ENCODE data around the gene TTBK1. TPM values are rescaled to one million over a fixed set of nuclear protein-coding genes. Genes with fewer than 3 reads are reported as not detected.

The TTBK1 gene
- total and polyA plus RNA-seq, 9 donors = 0.03 to 0.11 (median 0.06) TPM; not detected in 6

DNA sequence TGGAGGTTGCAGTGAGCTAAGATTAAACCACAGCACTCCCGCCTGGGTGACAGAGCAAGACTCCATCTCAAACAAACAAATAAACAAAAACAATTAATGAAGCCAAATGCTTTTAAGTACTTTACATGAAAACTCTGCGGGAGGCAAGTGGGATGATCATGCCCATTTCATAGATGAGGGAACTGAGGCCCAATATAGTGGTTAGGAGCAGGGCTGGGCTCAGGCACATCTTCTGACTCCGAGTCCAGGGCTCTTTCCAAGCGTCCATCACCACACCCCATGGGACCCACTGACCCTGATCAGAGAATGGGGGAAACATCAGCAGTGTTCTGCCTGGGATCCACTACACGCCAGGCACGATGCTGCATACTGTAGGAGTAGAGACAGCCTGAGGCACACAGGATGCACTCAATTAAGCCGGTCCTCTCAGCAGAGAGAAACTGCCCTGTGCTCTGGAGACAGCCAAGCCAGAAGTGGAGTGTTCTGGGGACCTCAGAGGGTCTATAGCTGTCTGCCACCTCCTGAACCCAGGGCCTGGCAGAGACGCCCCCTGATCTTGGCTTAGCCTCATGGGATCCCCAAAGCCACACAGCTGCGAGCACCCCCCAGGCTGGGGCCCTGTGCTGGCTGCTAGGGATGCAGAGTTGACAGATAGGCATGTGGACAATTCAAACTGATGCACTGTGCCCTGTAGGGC lies 13.5 kb downstream of the TTBK1 start:
- H3K4me3 ChIP-seq = no peak overlapping the region
- no peaks in the 10 kb centered on the region for H3K4me1 ChIP-seq (ENCODE audit: insufficient read depth)
- TF ChIP-seq POLR2A (IDR thresholded peaks at IDR 0.05) (no peak), EP300 (IDR thresholded peaks at IDR 0.05) (no peak)
- TF ChIP-seq, protein P1, sequence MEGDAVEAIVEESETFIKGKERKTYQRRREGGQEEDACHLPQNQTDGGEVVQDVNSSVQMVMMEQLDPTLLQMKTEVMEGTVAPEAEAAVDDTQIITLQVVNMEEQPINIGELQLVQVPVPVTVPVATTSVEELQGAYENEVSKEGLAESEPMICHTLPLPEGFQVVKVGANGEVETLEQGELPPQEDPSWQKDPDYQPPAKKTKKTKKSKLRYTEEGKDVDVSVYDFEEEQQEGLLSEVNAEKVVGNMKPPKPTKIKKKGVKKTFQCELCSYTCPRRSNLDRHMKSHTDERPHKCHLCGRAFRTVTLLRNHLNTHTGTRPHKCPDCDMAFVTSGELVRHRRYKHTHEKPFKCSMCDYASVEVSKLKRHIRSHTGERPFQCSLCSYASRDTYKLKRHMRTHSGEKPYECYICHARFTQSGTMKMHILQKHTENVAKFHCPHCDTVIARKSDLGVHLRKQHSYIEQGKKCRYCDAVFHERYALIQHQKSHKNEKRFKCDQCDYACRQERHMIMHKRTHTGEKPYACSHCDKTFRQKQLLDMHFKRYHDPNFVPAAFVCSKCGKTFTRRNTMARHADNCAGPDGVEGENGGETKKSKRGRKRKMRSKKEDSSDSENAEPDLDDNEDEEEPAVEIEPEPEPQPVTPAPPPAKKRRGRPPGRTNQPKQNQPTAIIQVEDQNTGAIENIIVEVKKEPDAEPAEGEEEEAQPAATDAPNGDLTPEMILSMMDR (IDR thresholded peaks at IDR 0.05) = no peak
- no peak for DNase-seq
- no peaks in the 10 kb centered on the region for H3K9me3 ChIP-seq
- WGBS, 3 donors = 70 to 84% (median 80%) methylated on average over 9 of the region's 9 CpGs
- H3K36me3 ChIP-seq = no peaks in the 10 kb centered on the region
- H3K27ac ChIP-seq = no peak overlapping the region
- intact Hi-C loops (cut with DNase I) = loop anchor here in 1 of 4 donors (10.0 kb wide), 1 partner anchor 78 kb away; no protein-coding TSS in a partner anchor
- no peaks in the 10 kb centered on the region for H3K27me3 ChIP-seq

- Histone ChIP-seq H3K27ac (no peak overlapping the region), H3K4me1 (ENCODE audit: insufficient read depth) (no peaks in the 10 kb centered on the region), H3K36me3 (no peaks in the 10 kb centered on the region), H3K9me3 (no peaks in the 10 kb centered on the region), H3K4me3 (no peak overlapping the region), H3K27me3 (no peaks in the 10 kb centered on the region)
- WGBS, 3 donors = 73 to 81% (median 76%) methylated on average over 12 of the region's 12 CpGs
- DNase-seq = no peak
- intact Hi-C loops (cut with DNase I) = loop anchor here in 1 of 4 donors (10.0 kb wide), 1 partner anchor 77 kb away; no protein-coding TSS in a partner anchor
- no peak for TF ChIP-seq EP300 (IDR thresholded peaks at IDR 0.05)
- no peak for TF ChIP-seq POLR2A (IDR thresholded peaks at IDR 0.05)
- TF ChIP-seq, protein P1 (IDR thresholded peaks at IDR 0.05) = no peak
These were observed 14.3 kb downstream of the TTBK1 start for GRCh38 chr6:43257367-43258145.

DNA sequence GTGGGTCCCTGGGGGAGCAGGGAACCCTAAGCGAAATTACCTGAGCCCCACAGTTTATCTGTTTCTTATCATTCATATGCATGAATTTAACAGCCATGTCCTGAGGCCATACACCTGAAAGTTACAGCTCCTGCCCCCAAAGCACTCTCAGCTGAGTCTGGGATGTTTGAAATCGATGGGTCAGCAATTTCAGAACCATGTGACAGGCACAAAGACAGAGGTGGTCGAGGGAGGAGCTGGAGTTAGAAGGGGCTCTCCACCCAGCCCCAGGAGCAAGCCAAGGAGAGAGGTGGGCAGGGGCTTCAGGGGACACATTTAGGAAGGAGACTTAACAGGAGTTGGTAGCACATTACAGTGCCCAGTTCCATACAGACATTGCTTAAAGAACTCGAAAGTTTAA lies 14.9 kb downstream of the TTBK1 start:
- Histone ChIP-seq H3K36me3 (no peaks in the 10 kb centered on the region), H3K4me1 (ENCODE audit: insufficient read depth) (no peaks in the 10 kb centered on the region), H3K4me3 (no peak overlapping the region), H3K27me3 (no peaks in the 10 kb centered on the region), H3K9me3 (no peaks in the 10 kb centered on the region), H3K27ac (no peak overlapping the region)
- TF ChIP-seq POLR2A (IDR thresholded peaks at IDR 0.05) = no peak
- TF ChIP-seq, protein P1 (IDR thresholded peaks at IDR 0.05) = no peak
- no peak for TF ChIP-seq EP300 (IDR thresholded peaks at IDR 0.05)
- 51 to 62% (median 55%) methylated on average over 4 of the region's 4 CpGs for WGBS, 3 donors
- intact Hi-C loops (cut with DNase I) = loop anchor here in 1 of 4 donors (10.0 kb wide), 1 partner anchor 77 kb away; no protein-coding TSS in a partner anchor
- no peak for DNase-seq

DNA sequence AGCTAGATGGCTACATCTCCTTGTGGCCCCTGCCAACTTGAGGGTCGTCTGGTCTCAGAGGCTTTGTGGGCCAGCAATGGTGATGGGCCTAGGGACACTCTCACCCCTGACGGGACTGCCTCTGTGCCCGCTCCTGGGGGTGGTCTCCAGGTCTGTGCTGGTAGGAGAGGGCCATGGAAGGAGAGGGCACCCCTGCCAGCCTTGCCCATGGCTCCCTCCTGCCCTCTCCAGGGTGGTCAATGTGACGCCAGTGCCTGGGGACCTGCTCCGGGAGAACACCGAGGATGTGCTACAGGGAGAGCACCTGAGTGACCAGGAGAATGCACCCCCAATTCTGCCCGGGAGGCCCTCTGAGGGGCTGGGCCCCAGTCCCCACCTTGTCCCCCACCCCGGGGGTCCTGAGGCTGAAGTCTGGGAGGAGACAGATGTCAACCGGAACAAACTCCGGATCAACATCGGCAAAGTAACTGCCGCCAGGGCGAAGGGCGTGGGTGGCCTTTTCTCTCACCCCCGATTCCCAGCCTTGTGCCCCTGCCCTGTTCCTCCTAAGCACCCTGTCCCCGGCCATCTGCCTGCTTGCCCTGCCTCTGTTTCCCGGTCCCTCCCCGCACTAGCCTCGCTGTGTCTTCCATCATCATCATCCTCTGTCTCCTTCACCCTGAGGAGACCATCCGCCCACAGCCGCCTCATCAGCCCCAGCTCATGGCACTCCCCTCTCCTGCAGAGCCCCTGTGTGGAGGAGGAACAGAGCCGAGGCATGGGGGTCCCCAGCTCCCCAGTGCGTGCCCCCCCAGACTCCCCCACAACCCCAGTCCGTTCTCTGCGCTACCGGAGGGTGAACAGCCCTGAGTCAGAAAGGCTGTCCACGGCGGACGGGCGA lies 15.8 kb downstream of the TTBK1 start:
- Histone ChIP-seq H3K4me3 (no peak overlapping the region), H3K27me3 (no peaks in the 10 kb centered on the region), H3K4me1 (ENCODE audit: insufficient read depth) (no peaks in the 10 kb centered on the region), H3K9me3 (no peaks in the 10 kb centered on the region), H3K27ac (no peak overlapping the region), H3K36me3 (no peaks in the 10 kb centered on the region)
- TF ChIP-seq POLR2A (IDR thresholded peaks at IDR 0.05) (no peak), EP300 (IDR thresholded peaks at IDR 0.05) (no peak)
- TF ChIP-seq, protein P1 (IDR thresholded peaks at IDR 0.05) = no peak
- WGBS, 3 donors = 85 to 86% (median 86%) methylated on average over 30 of the region's 30 CpGs
- DNase-seq = no peak
- intact Hi-C loops (cut with DNase I) = loop anchor here in 1 of 4 donors (10.0 kb wide), 1 partner anchor 76 kb away; no protein-coding TSS in a partner anchor
